Measurements from ENCODE around the gene TMEM178B.

TMEM178B gene

GRCh38 chr7:141333459-141333858, 259.6 kb downstream of the TMEM178B start:
- TF ChIP-seq CTCF (IDR thresholded peaks at IDR 0.05), result no peak
- no peak overlapping the region for H3K27ac ChIP-seq
- no peaks in the 10 kb centered on the region for H3K27me3 ChIP-seq
- H3K4me3 ChIP-seq (ENCODE audit: low read depth in 1 of 2, low read length in 1 of 2), result no peak overlapping the region
- H3K9me3 ChIP-seq, result no peaks in the 10 kb centered on the region
- H3K4me1 ChIP-seq (ENCODE audit: control insufficient read depth in 1 of 2, insufficient read depth in 1 of 2, low read depth in 1 of 2, low read length in 1 of 2), result no peaks in the 10 kb centered on the region
- no peaks in the 10 kb centered on the region for H3K36me3 ChIP-seq

- TF ChIP-seq CTCF (IDR thresholded peaks at IDR 0.05), result no peak
- Histone ChIP-seq H3K9me3 (no peaks in the 10 kb centered on the region), H3K36me3 (no peaks in the 10 kb centered on the region), H3K4me1 (ENCODE audit: control insufficient read depth in 1 of 2, insufficient read depth in 1 of 2, low read depth in 1 of 2, low read length in 1 of 2) (no peaks in the 10 kb centered on the region), H3K4me3 (ENCODE audit: low read depth in 1 of 2, low read length in 1 of 2) (no peak overlapping the region), H3K27ac (no peak overlapping the region), H3K27me3 (no peaks in the 10 kb centered on the region)
Measured at GRCh38 chr7:141335164-141335563, 261.3 kb downstream of the TMEM178B start.

GRCh38 chr7:141339603-141340002, 265.7 kb downstream of the TMEM178B start:
- no peaks in the 10 kb centered on the region for H3K4me1 ChIP-seq (ENCODE audit: control insufficient read depth in 1 of 2, insufficient read depth in 1 of 2, low read depth in 1 of 2, low read length in 1 of 2)
- no peak for TF ChIP-seq CTCF (IDR thresholded peaks at IDR 0.05)
- no peak overlapping the region for H3K27ac ChIP-seq

GRCh38 chr7:141340991-141341390, 267.1 kb downstream of the TMEM178B start:
- TF ChIP-seq CTCF (IDR thresholded peaks at IDR 0.05), result no peak
- no peaks in the 10 kb centered on the region for H3K9me3 ChIP-seq
- H3K27me3 ChIP-seq, result no peaks in the 10 kb centered on the region
- no peak overlapping the region for H3K27ac ChIP-seq
- no peak overlapping the region for H3K4me3 ChIP-seq (ENCODE audit: low read depth in 1 of 2, low read length in 1 of 2)
- no peaks in the 10 kb centered on the region for H3K36me3 ChIP-seq
- H3K4me1 ChIP-seq (ENCODE audit: control insufficient read depth in 1 of 2, insufficient read depth in 1 of 2, low read depth in 1 of 2, low read length in 1 of 2), result no peaks in the 10 kb centered on the region

More at GRCh38 chr7:141339603-141340002, 265.7 kb downstream of the TMEM178B start:
- Histone ChIP-seq H3K36me3 (no peaks in the 10 kb centered on the region), H3K27me3 (no peaks in the 10 kb centered on the region), H3K9me3 (no peaks in the 10 kb centered on the region), H3K4me3 (ENCODE audit: low read depth in 1 of 2, low read length in 1 of 2) (no peak overlapping the region)

- Histone ChIP-seq H3K9me3 (no peaks in the 10 kb centered on the region), H3K36me3 (no peaks in the 10 kb centered on the region), H3K4me3 (ENCODE audit: low read depth in 1 of 2, low read length in 1 of 2) (no peak overlapping the region), H3K4me1 (ENCODE audit: control insufficient read depth in 1 of 2, insufficient read depth in 1 of 2, low read depth in 1 of 2, low read length in 1 of 2) (no peaks in the 10 kb centered on the region), H3K27ac (no peak overlapping the region), H3K27me3 (no peaks in the 10 kb centered on the region)
- no peak for TF ChIP-seq CTCF (IDR thresholded peaks at IDR 0.05)
Measured at GRCh38 chr7:141342621-141343408, 269.0 kb downstream of the TMEM178B start.

All from neutrophil (primary cell).